PFSK-1 (cell line): ENCODE data around the gene RERE.

ENCODE experiments used
- FOXP2 ChIP-seq: optimal IDR thresholded peaks from 2 replicates; pipeline ENCODE3; 2011; ENCODE audit warnings: borderline replicate concordance, control low read depth, inconsistent platforms; ENCODE audit not compliant: insufficient read depth; ENCODE audit errors: extremely low read length, extremely low read depth
- POLR2AphosphoS5 ChIP-seq: IDR thresholded peaks from 2 replicates; pipeline ENCODE4 v1.6.1; 2012; ENCODE audit warnings: low read depth, mild to moderate bottlenecking, control low read depth, low read length, moderate library complexity
- REST ChIP-seq, 2 experiments: IDR thresholded peaks; 2 replicates each; pipeline versions ENCODE4 v1.6.1 to v1.8.0; 2011 to 2012; ENCODE audit warnings: low read depth in 2 of 2, low read length in 2 of 2, control low read depth in 1 of 2, inconsistent platforms in 1 of 2, mild to moderate bottlenecking in 1 of 2, moderate library complexity in 1 of 2; ENCODE audit not compliant: insufficient read depth in 1 of 2
- SIN3A ChIP-seq: IDR thresholded peaks from 2 replicates; pipeline ENCODE4 v1.6.1; 2012; ENCODE audit warnings: mild to moderate bottlenecking, low read length, moderate library complexity, borderline replicate concordance; ENCODE audit not compliant: insufficient read depth
- TAF1 ChIP-seq: IDR thresholded peaks from 2 replicates; pipeline ENCODE4 v1.6.1; 2012; ENCODE audit warnings: low read length, control low read depth, borderline replicate concordance; ENCODE audit not compliant: insufficient read depth

- TF ChIP-seq POLR2AphosphoS5 (no peak), SIN3A (no peak), REST (IDR thresholded peaks at IDR 0.05; ENCODE audit: insufficient read depth in 1 of 2, low read depth in 2 of 2, low read length in 2 of 2) (no peak), FOXP2 (no peak), TAF1 (no peak)
These were observed 46.4 kb upstream of the RERE start for GRCh38 chr1:8863794-8864233.
